Measurements from ENCODE around the gene NOTCH2. TPM values are rescaled to one million over a fixed set of nuclear protein-coding genes. Genes with fewer than 3 reads are reported as not detected.
A peak's percentile ranks its signal among the peaks of the same experiment; 100 is the strongest.

Gene NOTCH2
- total and polyA plus RNA-seq, 9 of the 15 experiments (the other 6 are each of a cell fraction or from before 2014, with no cell fraction given): 0.04 to 1.2 (median 0.28) TPM; not detected in 1

- TF ChIP-seq SP2 (IDR thresholded peaks at IDR 0.05; ENCODE audit: extremely low read depth, low read depth, low read length, poor library complexity, severe bottlenecking): no peak
- TF ChIP-seq ATF4 (CRISPR knock-in tag; IDR thresholded peaks at IDR 0.05): no peak
- TF ChIP-seq ZNF384 (IDR thresholded peaks at IDR 0.05; ENCODE audit: low read depth, low read length): 0 out of 2 replicates have a peak, but pooled peaks have one; percentile 9
- no peak for TF ChIP-seq CREM (IDR thresholded peaks at IDR 0.05; ENCODE audit: low read depth)
- no peak for TF ChIP-seq ZNF121 (CRISPR knock-in tag; conservative IDR thresholded peaks at IDR 0.05)
- no peak for TF ChIP-seq ZNF224 (CRISPR knock-in tag; IDR thresholded peaks at IDR 0.05)
- no peak for TF ChIP-seq MXI1 (IDR thresholded peaks at IDR 0.05; ENCODE audit: low read depth, low read length)
- TF ChIP-seq REST (IDR thresholded peaks at IDR 0.05; ENCODE audit: borderline replicate concordance): peak; percentile 69
- TF ChIP-seq REST (CRISPR knock-in tag; IDR thresholded peaks at IDR 0.05; ENCODE audit: low read depth): no peak
- no peak for TF ChIP-seq GABPB1 (CRISPR knock-in tag; IDR thresholded peaks at IDR 0.05)
- no peak for TF ChIP-seq PHF8 (IDR thresholded peaks at IDR 0.05; ENCODE audit: borderline replicate concordance, low read length)
- TF ChIP-seq TAL1 (IDR thresholded peaks at IDR 0.05): no peak
- peak; percentile 83 to 95 (median 94) for TF ChIP-seq CTCF (IDR thresholded peaks at IDR 0.05 in 2 of 3, conservative IDR thresholded peaks at IDR 0.05 in 1 of 3; ENCODE audit: insufficient read depth in 2 of 3, low read depth in 1 of 3, low read length in 3 of 3)
- TF ChIP-seq CBFA2T2 (conservative IDR thresholded peaks at IDR 0.05): no peak
These were observed 120.9 kb downstream of the NOTCH2 start (continued) for GRCh38 chr1:119948342-119949214.

Measured in K562 (cell line).